ENCODE measurements around the gene SCN3B. TPM values are rescaled to one million over a fixed set of nuclear protein-coding genes. Genes with fewer than 3 reads are reported as not detected.
"Not testable (repeated sequence)": the region's sequence is repeated elsewhere in the genome, so short reads cannot be mapped to it uniquely, and the experiment has no call there.

Gene SCN3B
- total and polyA plus RNA-seq, 7 donors: 0.60 to 3.0 (median 2.2) TPM; not detected in 1

GRCh38 chr11:123670081-123670480 lies 15.7 kb upstream of the SCN3B start:
- Histone ChIP-seq H3K9me3 (no peaks in the 10 kb centered on the region), H3K4me3 (no peak overlapping the region), H3K27me3 (no peaks in the 10 kb centered on the region), H3K27ac (no peak overlapping the region), H3K36me3 (no peaks in the 10 kb centered on the region), H3K4me1 (no peaks in the 10 kb centered on the region)
- WGBS, 2 donors: 14 to 57% methylated on average over 1 of the region's 1 CpG
- no peak for DNase-seq
- TF ChIP-seq POLR2AphosphoS5 (IDR thresholded peaks at IDR 0.05) (no peak), POLR2A (IDR thresholded peaks at IDR 0.05) (no peak), EP300 (IDR thresholded peaks at IDR 0.05) (no peak), CTCF (IDR thresholded peaks at IDR 0.05) (no peak)
- intact Hi-C loops (cut with DNase I): no loop called here

- Histone ChIP-seq H3K9me3 (no peaks in the 10 kb centered on the region), H3K36me3 (no peaks in the 10 kb centered on the region), H3K4me3 (no peak overlapping the region), H3K27me3 (no peaks in the 10 kb centered on the region), H3K4me1 (no peaks in the 10 kb centered on the region), H3K27ac (no peak overlapping the region)
- intact Hi-C loops (cut with DNase I): no loop called here
- 74 to 80% methylated on average over 1 of the region's 1 CpG for whole genome bisulfite sequencing, 2 donors
- DNase-seq: no peak
- no peak for TF ChIP-seq CTCF (IDR thresholded peaks at IDR 0.05)
Measured at GRCh38 chr11:123665306-123665705, 10.9 kb upstream of the SCN3B start.

- intact Hi-C loops (cut with DNase I); DNase-seq; H3K4me3 ChIP-seq; H3K4me1 ChIP-seq; H3K27me3 ChIP-seq; H3K9me3 ChIP-seq; H3K27ac ChIP-seq; H3K36me3 ChIP-seq: not testable (repeated sequence)
- 23% methylated on average over 3 of the region's 3 CpGs for WGBS, 2 donors
Measured at GRCh38 chr11:123659965-123660364, 5.5 kb upstream of the SCN3B start.

- intact Hi-C loops (cut with DNase I): no loop called here
- Histone ChIP-seq H3K27ac (no peak overlapping the region), H3K4me1 (peaks cover 0 to 11% (median 10%) of the 10 kb centered on the region in 4 donors), H3K27me3 (peaks cover 0 to 4% (median 0%) of the 10 kb centered on the region in 3 donors), H3K9me3 (no peaks in the 10 kb centered on the region), H3K4me3 (no peak overlapping the region), H3K36me3 (no peaks in the 10 kb centered on the region)
- TF ChIP-seq CTCF (IDR thresholded peaks at IDR 0.05): no peak
- no peak for TF ChIP-seq POLR2A (IDR thresholded peaks at IDR 0.05)
- no peak for TF ChIP-seq POLR2AphosphoS5 (IDR thresholded peaks at IDR 0.05)
- no peak for TF ChIP-seq EP300 (IDR thresholded peaks at IDR 0.05)
- DNase-seq: no peak
- WGBS, 2 donors: 74 to 79% methylated on average over 2 of the region's 2 CpGs
Measured at GRCh38 chr11:123659311-123659710, 4.9 kb upstream of the SCN3B start.

GRCh38 chr11:123653827-123654565 lies 428 bp downstream of the SCN3B start:
- intact Hi-C loops (cut with DNase I): no loop called here

More at GRCh38 chr11:123653827-123654565, 428 bp downstream of the SCN3B start:
- TF ChIP-seq POLR2AphosphoS5 (IDR thresholded peaks at IDR 0.05) (no peak), POLR2A (IDR thresholded peaks at IDR 0.05) (no peak), EP300 (IDR thresholded peaks at IDR 0.05) (no peak), CTCF (IDR thresholded peaks at IDR 0.05) (no peak)
- WGBS, 2 donors: 1% methylated on average over 64 of the region's 64 CpGs
- Histone ChIP-seq H3K4me1 (peaks cover 0 to 20% (median 19%) of the 10 kb centered on the region in 4 donors), H3K27me3 (peaks cover 0 to 33% (median 24%) of the 10 kb centered on the region in 3 donors), H3K36me3 (no peaks in the 10 kb centered on the region), H3K9me3 (no peaks in the 10 kb centered on the region), H3K27ac (peak overlapping the region in 3 of 4 donors; percentile 9 to 70 (median 54)), H3K4me3 (peak overlapping the region; percentile 21 to 60 (median 52))
- peak; percentile 66 for DNase-seq
